NCI-H774 (cell line): ENCODE data around the gene PSMB5.

Experiments used
- DNase-seq: peaks from one replicate; lab custom pipeline; 2025; lab: John Stamatoyannopoulos, UW

Gene PSMB5

GRCh38 chr14:23034498-23035302 is at the start of gene PSMB5:
Gene PSMB5, minus strand, starts transcription at chr14:23034900. Its CDS starts 19 bp downstream, at chr14:23034881.
- DNase-seq, result no peak

- no peak for DNase-seq
Observed at GRCh38 chr14:23080474-23080873, 45.8 kb upstream of the PSMB5 start.

GRCh38 chr14:23079716-23080115 is 45.0 kb upstream of the PSMB5 start:
- DNase-seq, result no peak

- no peak for DNase-seq
Observed at GRCh38 chr14:23078692-23079116, 44.0 kb upstream of the PSMB5 start.

- no peak for DNase-seq
Observed at GRCh38 chr14:23077962-23078361, 43.3 kb upstream of the PSMB5 start.

- DNase-seq, result no peak
Observed at GRCh38 chr14:23076785-23077408, 42.2 kb upstream of the PSMB5 start.

- no peak for DNase-seq
Observed at GRCh38 chr14:23074906-23075305, 40.2 kb upstream of the PSMB5 start.

- no peak for DNase-seq
Observed at GRCh38 chr14:23071921-23072539, 37.3 kb upstream of the PSMB5 start.

GRCh38 chr14:23071244-23071920 is 36.7 kb upstream of the PSMB5 start:
- no peak for DNase-seq

GRCh38 chr14:23070262-23071129 is 35.8 kb upstream of the PSMB5 start:
- no peak for DNase-seq

- DNase-seq, result no peak
Observed at GRCh38 chr14:23069413-23069806, 34.7 kb upstream of the PSMB5 start.

GRCh38 chr14:23068789-23069412 is 34.2 kb upstream of the PSMB5 start:
- DNase-seq, result no peak

GRCh38 chr14:23067847-23068788 is 33.4 kb upstream of the PSMB5 start:
- no peak for DNase-seq

GRCh38 chr14:23066855-23067744 is 32.4 kb upstream of the PSMB5 start:
- no peak for DNase-seq

GRCh38 chr14:23066368-23066767 is 31.7 kb upstream of the PSMB5 start:
- DNase-seq, result no peak

- DNase-seq, result no peak
Observed at GRCh38 chr14:23063601-23064000, 28.9 kb upstream of the PSMB5 start.

- DNase-seq, result no peak
Observed at GRCh38 chr14:23062002-23062401, 27.3 kb upstream of the PSMB5 start.

- DNase-seq, result no peak
Observed at GRCh38 chr14:23060536-23061260, 26.0 kb upstream of the PSMB5 start.
